HG03571 (cell line): ENCODE measurements around the gene ZNF33A.
"Not testable (repeated sequence)": the region's sequence is repeated elsewhere in the genome, so short reads cannot be mapped to it uniquely, and the experiment has no call there.

Experiments used
- ATAC-seq: cut with Tn5 transposase; IDR thresholded peaks from one replicate; pipeline ENCODE4 v1.9.1; 2021; ENCODE audit not compliant: unreplicated experiment

ZNF33A gene

DNA sequence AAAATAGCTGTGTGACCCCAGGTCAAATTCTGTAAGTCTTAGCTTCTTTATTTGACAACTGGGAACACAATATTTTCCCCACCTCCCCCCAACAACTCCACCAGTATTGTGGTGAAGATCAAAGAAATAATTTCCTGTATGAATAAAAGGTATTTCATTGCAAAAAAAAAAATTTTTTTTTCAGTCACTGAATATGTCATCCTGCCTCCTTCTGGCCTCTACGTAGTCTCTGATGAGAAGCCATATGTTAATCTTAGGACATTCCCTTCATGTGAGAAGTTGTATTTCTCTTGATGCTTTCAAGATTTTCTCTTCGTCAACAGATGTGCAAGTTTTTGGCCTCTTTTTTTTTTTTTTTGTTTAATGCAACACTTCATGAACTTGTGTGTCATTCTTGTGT lies 33.0 kb downstream of the ZNF33A start:
- ATAC-seq, result no peak

DNA sequence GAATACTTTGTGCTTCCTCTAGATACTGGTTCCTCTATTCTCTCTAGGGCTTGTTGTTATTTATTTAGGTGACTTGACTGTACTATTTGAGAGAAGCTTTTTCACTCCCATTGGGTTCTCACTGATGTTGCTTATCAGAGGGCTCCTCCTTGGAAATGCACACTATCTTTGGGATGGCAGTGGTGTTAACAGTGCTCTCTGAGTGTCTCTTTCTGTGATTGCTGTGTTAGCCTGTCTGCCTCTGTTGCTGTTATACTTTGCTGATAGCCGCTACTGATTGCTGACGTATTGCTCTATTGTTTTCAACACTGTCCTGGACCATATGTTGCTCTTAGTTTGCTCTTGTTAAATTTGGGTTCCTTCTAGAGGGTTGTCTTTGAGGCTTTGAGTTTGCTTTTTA lies 34.7 kb downstream of the ZNF33A start:
- no peak for ATAC-seq

DNA sequence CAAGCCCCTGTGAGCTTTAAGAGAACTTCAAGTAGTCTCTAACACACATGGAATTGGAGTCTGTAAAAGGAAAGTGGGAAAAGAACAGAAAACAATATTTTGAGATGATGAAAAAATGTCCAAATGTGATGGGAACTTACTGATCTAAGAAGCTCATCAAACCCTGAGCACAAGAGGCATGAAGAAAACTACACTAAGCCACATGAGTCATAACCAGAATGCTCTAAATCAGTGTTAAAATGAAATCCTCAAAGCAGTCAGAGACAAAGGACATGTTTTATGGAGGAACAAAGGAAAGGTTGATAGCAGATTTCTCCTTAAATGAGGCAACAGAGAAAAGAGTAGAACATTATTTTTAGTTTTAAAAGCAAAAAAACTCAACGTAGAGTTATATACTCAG lies 37.2 kb downstream of the ZNF33A start:
- no peak for ATAC-seq

DNA sequence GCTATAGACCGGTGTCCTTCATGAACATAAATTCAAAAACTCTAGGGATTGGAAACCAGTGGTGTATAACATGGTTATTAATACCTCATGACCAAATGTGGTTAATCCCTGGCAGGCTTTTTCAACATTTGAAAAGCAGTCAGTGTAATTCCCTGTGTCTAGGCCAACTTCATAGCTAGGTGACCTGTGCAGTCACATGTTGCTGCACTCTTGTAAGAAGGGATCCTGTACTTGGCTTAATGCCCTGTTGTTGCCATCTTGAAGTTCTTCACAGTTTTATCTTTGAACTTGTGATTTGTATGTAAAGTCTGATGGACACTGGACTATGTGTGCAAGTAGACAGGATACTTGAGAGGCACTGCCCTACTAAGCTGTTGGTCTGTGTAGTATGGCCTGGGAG lies 39.7 kb downstream of the ZNF33A start:
- ATAC-seq, result no peak

DNA sequence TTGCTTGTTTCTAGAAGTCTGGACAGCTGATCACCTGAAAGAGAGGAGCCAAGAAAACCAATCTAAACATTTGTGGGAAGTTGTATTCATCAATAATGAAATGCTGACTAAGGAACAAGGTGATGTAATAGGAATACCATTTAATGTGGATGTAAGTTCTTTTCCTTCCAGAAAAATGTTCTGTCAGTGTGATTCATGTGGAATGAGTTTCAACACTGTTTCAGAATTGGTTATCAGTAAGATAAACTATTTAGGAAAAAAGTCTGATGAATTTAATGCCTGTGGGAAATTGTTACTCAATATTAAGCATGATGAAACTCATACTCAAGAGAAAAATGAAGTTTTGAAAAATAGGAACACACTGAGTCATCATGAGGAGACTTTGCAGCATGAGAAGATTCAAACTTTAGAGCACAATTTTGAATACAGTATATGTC lies 43.9 kb downstream of the ZNF33A start:
- no peak for ATAC-seq

DNA sequence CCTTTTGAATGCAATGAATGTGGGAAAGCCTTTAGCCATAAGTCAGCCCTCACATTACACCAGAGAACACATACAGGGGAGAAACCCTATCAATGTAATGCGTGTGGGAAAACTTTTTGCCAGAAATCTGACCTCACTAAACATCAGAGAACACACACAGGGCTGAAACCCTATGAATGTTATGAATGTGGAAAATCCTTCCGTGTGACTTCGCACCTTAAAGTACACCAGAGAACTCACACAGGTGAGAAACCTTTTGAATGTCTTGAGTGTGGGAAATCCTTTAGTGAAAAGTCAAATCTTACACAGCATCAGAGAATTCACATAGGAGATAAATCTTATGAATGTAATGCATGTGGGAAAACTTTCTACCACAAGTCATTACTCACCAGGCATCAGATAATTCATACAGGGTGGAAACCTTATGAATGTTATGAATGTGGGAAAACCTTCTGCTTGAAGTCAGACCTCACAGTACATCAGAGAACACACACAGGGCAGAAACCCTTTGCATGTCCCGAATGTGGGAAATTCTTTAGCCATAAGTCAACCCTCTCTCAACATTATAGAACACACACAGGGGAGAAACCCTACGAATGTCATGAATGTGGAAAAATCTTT lies 44.9 kb downstream of the ZNF33A start:
- not testable (repeated sequence) for ATAC-seq

DNA sequence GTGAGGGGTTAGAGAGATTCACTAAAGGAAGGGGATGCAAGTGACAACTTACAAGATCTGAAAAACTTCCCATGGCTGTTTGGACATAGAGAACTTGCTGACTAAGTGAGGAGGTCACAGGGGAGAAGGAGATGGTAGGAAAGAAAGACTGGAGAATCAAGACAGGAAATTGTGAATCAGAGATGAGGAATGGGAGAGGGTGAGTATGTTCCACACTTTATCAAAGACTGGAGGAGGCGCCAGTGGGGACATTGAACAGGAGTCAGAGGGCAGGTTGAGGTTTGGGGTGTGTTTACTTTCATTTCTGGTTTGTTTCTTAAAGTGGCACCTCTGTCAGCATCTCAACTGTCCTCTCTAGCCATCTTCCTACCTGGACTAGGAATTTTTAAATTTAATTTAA lies 59.2 kb downstream of the ZNF33A start:
- not testable (repeated sequence) for ATAC-seq

DNA sequence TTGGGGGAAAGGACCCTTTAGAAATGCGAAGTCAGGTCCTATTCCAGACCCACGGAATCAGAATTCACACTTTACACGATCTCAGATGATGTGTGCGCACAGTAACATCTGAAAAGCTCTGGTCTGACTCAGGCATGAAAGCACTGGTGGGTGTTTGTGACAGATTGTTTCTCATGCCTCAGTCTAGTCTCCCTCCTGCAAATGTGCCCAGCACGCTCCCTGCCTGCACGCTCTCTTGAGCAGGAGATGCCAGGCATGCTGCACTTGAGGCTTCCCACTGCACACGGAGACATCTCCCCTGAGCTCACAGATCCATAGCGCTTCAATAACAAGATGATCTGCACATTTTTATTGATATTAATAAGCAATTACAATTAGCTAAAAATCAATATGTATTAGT lies 60.0 kb downstream of the ZNF33A start:
- ATAC-seq, result no peak

DNA sequence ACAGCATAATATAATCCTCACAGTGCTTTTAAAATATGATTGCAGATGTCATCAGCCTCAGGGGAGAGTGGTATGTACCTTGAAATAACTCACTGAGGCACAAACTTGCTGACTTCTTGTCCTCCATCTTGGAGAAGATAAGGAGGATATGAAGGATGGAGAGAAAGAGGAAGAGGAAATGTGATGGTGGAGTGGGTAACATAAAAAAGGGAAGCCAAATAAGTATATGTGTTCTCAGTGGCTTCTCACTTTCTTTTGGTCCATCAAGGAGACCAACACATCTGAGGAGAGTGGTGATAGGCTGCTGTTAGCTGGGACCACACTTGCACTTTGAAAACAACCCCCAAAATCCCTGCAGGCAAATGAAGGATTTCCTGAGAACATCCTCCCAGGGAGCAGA lies 62.1 kb downstream of the ZNF33A start:
- no peak for ATAC-seq

DNA sequence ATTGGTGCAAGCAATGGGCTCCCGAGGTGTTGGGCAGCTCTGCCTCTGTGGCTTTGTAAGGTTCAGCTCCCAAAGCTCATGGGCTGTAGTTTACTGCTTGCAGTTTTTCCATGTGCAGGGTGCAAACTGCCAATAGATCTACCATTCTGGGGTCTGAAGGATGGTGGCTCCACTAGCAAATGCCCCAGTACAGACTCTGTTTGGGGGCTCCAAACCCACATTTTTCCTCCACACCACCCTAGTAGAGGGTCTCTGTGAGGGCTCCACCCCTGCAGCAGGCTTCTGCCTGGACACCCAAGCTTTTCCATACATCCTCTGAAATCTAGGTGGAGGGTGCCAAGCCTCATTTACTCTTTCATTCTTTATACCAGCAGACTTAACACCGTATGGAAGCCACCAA lies 66.2 kb downstream of the ZNF33A start:
- ATAC-seq, result no peak

DNA sequence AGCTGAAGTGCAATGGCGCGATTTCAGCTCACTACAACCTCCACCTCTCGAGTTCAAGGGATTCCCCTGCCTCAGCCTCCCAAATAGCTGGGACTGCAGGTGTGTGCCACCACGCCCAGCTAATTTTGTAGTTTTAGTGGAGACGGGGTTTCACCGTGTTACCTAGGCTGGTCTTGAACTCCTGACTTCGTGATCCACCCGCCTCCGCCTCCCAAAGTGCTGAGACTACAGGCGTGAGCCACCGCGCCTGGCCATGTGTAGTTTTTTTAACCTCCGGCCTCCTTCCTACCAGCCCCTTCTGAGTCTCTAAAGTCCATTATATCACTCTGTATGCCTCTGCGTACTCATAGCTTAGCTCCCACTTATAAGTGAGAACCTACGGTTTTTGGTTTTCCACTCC lies 82.8 kb downstream of the ZNF33A start:
- not testable (repeated sequence) for ATAC-seq

DNA sequence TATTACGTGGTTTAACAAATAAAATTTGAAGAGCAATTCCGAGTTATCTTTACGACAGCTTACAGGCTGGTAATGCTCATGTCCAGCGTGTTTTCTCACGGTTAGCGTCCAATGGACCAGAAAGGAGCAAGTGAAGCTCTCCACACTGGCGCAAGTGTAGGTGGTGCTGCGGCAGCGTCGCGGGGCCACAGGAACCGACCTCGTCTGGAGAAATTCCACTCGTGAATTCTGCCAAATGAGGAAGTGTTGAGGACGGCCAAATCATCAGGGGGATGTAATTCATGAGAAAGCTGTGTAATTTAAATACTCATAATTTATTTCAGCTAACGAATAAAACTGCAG lies 83.3 kb downstream of the ZNF33A start:
- ATAC-seq, result peak; percentile 26

DNA sequence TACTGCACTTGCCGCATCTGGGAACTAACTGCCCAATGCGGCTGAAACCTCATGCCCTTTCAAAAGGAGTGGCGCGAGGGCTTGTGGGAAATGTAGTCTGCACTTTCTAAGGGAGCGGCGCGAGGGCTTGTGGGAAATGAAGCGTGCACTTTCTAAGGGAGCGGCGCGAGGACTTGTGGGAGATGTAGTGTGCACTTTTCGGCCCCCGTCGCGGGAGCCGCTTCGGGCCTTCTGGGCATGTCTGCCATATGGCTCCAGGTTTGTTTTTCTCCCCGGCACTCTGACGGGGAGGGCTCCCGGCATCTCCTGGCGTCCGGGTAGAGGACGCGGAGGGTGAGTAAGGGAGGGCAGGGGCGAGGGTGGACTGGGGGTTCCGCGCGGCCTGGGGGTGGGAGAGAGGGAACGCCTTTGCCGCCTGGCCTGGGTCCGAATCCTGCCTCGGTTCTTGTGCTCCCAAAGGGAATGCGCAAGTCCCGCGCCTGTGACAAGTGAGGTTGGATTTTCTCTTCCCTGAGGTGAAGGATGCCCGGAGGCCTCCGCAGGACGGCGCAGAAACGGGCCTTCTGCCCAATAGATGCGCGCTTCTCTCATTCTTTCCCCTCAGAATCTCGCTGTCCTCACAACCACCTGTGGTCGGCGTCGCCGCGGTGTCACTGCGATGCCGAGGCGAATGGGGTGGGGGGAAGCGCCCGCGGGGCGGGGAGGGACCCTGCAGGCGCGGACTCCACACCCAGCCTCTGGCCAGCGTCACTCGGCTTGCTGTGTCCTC lies 83.9 kb downstream of the ZNF33A start, which contains the start of gene ZNF37A:
Gene ZNF37A (plus strand): TSS at position 180 of the 769 bp plus-strand sequence. CDS start 2,281 bp downstream, outside the sequence.
- peak; percentile 97 for ATAC-seq

DNA sequence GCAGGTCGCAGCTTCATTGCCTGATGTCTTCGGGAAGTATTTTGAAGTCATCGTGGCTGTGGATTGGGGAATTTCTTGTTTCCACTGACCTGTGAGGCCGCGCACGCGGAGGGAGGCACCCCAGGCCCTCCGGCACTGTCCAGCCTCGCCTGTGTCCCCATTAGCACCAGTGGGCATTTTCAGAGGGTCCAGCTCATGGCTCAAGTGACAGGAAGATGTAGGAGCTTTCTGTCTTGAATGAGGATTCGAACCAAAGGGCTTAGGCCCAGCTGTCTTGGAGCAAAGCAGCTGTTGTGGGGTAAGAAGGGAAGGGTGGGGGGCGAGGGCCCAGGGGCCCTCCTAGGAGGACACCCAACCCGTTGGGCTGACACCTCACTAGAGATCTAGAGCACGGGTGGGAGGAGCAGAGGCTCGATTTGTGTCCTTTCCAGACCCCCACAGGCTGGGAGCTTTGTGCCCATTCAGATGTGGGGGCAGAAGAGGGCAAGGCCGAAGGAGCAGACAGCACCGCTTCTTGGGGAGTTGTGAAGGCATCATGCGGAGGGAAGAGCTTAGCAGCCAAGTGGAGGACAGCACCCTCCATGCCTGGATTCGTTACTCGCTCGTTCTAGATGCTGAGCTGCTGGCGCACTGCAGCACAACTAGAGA lies 84.6 kb downstream of the ZNF33A start:
- no peak for ATAC-seq

DNA sequence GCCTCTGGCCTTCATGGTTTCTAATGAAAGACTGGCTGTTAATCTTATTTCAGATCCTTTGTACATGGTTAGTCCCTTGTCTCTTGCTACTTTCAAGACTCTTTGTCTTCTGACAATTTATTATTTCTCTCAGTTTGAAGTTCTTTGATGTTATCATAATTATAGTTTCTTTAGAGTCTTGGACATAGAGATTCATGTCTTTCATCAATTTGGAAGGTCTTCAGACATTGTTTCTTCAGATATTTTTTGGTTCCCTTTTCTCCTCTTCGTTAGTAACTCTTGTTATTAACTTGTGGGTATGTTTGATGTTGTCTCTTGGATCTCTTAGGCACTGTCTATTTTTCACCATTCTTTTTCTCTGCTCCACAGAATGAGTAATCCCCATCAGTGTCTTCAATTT lies 92.4 kb downstream of the ZNF33A start:
- ATAC-seq, result no peak

DNA sequence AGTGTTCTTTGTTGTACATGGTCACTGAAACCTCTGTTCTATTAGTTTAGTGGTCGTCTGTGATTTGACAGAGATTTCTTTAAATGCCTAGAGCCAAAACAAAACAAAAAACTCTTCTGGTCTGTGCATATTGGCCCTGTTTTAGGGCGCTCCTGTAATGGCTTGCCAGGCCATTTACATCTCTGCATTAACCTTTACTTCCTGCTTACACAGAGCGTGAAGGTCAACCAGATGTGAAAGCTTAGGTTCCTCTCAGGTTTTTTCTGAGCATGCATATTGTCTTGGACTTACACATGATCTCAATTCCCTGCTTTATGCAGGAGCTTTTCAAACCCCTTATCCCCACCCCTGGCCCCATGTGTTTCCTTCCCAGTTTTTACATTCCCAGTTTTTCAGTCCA lies 93.3 kb downstream of the ZNF33A start:
- no peak for ATAC-seq

DNA sequence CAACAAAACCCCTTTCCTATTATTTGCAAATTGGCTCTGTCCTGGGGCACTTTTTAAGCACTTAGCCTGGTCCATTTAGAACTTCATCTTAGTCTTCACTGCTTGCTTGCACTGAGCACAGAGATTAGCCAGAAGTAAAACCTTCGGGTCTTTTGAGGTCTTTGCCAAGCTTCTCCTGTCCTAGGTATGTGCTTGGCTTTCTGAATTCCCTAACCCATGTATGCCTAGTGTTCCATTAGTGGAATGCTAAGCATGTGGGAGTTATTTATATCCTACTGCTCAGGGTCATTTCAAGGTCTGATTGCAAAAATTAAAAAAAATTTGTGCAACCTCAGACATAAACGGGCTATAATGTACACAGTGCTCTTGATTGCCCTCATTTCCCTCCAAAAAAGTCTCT lies 101.7 kb downstream of the ZNF33A start:
- no peak for ATAC-seq
